H1 (cell line): ENCODE results near the gene CHSY3. TPM values are rescaled to one million over a fixed set of nuclear protein-coding genes. Genes with fewer than 3 reads are reported as not detected.

Source experiments
- CTCF ChIA-PET: fragments of 300-600 bp; sonication (Branson Sonifier 250); formaldehyde crosslinking; loops from one replicate; lab custom pipeline; 2021; ENCODE audit not compliant: partially characterized antibody; lab: Charles Lee
- POLR2A ChIA-PET: fragments of 300-600 bp; sonication (Branson Sonifier 250); formaldehyde crosslinking; loops from one replicate; lab custom pipeline; 2021; ENCODE audit warnings: inconsistent platforms; ENCODE audit not compliant: partially characterized antibody; lab: Charles Lee
- DNase-seq, 2 experiments: peaks; one replicate each; pipeline versions ENCODE4 v3.0.0 to v3.0.0-alpha.2; 2010 to 2022; ENCODE audit warnings: low spot score in 2 of 2, low read depth in 1 of 2, mixed read lengths in 1 of 2
- FAIRE-seq: peaks from 2 replicates; lab custom pipeline; 2011; peaks lifted over from hg19 to GRCh38; lab: Jason Lieb, UNC
- H2AFZ ChIP-seq: 2 replicates; pipeline ENCODE4 v1.8.1; 2012; ENCODE audit warnings: low read length, inconsistent platforms
- H2AK5ac ChIP-seq: 2 replicates; pipeline ENCODE4 v1.6.1; 2013; ENCODE audit warnings: low read depth, low read length
- H2BK120ac ChIP-seq: replicated peaks from 2 replicates; pipeline ENCODE3; 2013; ENCODE audit warnings: low read depth, low read length, inconsistent platforms
- H2BK12ac ChIP-seq: 2 replicates; pipeline ENCODE4 v1.6.1; 2013; ENCODE audit warnings: low read depth, low read length
- H2BK15ac ChIP-seq: 2 replicates; pipeline ENCODE4 v1.6.1; 2013; ENCODE audit warnings: low read length
- H2BK20ac ChIP-seq: 2 replicates; pipeline ENCODE4 v1.6.1; 2013; ENCODE audit warnings: low read length
- H2BK5ac ChIP-seq: 2 replicates; pipeline ENCODE4 v1.6.1; 2013; ENCODE audit warnings: low read depth, low read length
- H3K14ac ChIP-seq: 2 replicates; pipeline ENCODE4 v1.6.1; 2013; ENCODE audit warnings: inconsistent platforms; ENCODE audit not compliant: insufficient read length
- H3K18ac ChIP-seq: 2 replicates; pipeline ENCODE4 v1.6.1; 2013; ENCODE audit warnings: low read length; ENCODE audit errors: extremely low read depth
- H3K23ac ChIP-seq: 2 replicates; pipeline ENCODE4 v1.6.1; 2013; ENCODE audit warnings: inconsistent platforms; ENCODE audit not compliant: insufficient read length
- H3K23me2 ChIP-seq: 2 replicates; pipeline ENCODE4 v1.6.1; 2013; ENCODE audit warnings: low read depth, low read length
- H3K27ac ChIP-seq: 2 replicates; pipeline ENCODE4 v1.6.1; 2011; ENCODE audit warnings: low read depth, low read length, inconsistent platforms
- H3K27me3 ChIP-seq, 4 experiments: replicated peaks in 1 of 4; 1 replicate in 1 of 4; 2 replicates in 3 of 4; pipeline versions ENCODE4 v1.6.1 to v1.8.1; 2011 to 2013; ENCODE audit warnings: low read length in 3 of 4, mild to moderate bottlenecking in 3 of 4, inconsistent platforms in 2 of 4, mixed read lengths in 2 of 4, moderate library complexity in 1 of 4; ENCODE audit not compliant: control insufficient read depth in 3 of 4, insufficient read depth in 3 of 4; ENCODE audit errors: extremely low read depth in 1 of 4
- H3K36me3 ChIP-seq, 4 experiments: 2 replicates each; pipeline versions ENCODE4 v1.6.1 to v1.8.1; 2011 to 2013; ENCODE audit warnings: mild to moderate bottlenecking in 4 of 4, low read length in 3 of 4, moderate library complexity in 2 of 4, control low read depth in 1 of 4, inconsistent platforms in 1 of 4; ENCODE audit not compliant: insufficient read depth in 4 of 4, control insufficient read depth in 2 of 4
- H3K4ac ChIP-seq: replicated peaks from 2 replicates; pipeline ENCODE3; 2013; ENCODE audit warnings: low read length, low read depth, mixed read lengths, inconsistent platforms; ENCODE audit not compliant: insufficient read length
- H3K4me1 ChIP-seq, 4 experiments: replicated peaks in 1 of 4; 1 replicate in 1 of 4; 2 replicates in 3 of 4; pipeline versions ENCODE4 v1.6.1 to v1.8.1; 2011 to 2013; ENCODE audit warnings: low read length in 3 of 4, inconsistent platforms in 2 of 4, mixed read lengths in 1 of 4; ENCODE audit not compliant: insufficient read depth in 4 of 4, control insufficient read depth in 3 of 4
- H3K4me2 ChIP-seq, 2 experiments: 2 replicates each; pipeline versions ENCODE4 v1.6.1 to v1.8.1; 2011 to 2013; ENCODE audit warnings: low read depth in 2 of 2, low read length in 2 of 2, control low read depth in 1 of 2, inconsistent platforms in 1 of 2, mild to moderate bottlenecking in 1 of 2; ENCODE audit not compliant: insufficient read depth in 1 of 2
- H3K4me3 ChIP-seq, 4 experiments: fragments of 200-600, 300-600 bp in 1 of 4; sonication (generic), shearing (Covaris generic), sonication (Bioruptor Twin) in 1 of 4; 2 replicates each; pipeline versions ENCODE4 v1.5.1 to v1.8.1; 2011 to 2016; ENCODE audit warnings: low read length in 4 of 4, low read depth in 3 of 4, control low read depth in 2 of 4, inconsistent platforms in 2 of 4, mild to moderate bottlenecking in 2 of 4, mixed read lengths in 1 of 4, moderate library complexity in 1 of 4; ENCODE audit not compliant: insufficient read depth in 2 of 4; ENCODE audit errors: extremely low read depth in 1 of 4
- H3K56ac ChIP-seq: replicated peaks from 2 replicates; pipeline ENCODE3; 2013; ENCODE audit warnings: low read depth, mild to moderate bottlenecking, mixed read lengths, low read length, inconsistent platforms; ENCODE audit not compliant: insufficient read length
- H3K79me1 ChIP-seq: 2 replicates; pipeline ENCODE4 v1.6.1; 2013; ENCODE audit warnings: low read depth, low read length, control low read depth
- H3K79me2 ChIP-seq, 2 experiments: 2 replicates each; pipeline versions ENCODE4 v1.6.1 to v1.8.1; 2012 to 2013; ENCODE audit warnings: low read length in 2 of 2, mild to moderate bottlenecking in 2 of 2, inconsistent platforms in 1 of 2; ENCODE audit not compliant: insufficient read depth in 2 of 2, control insufficient read depth in 1 of 2
- H3K9ac ChIP-seq, 4 experiments: replicated peaks in 1 of 4; 1 replicate in 1 of 4; 2 replicates in 3 of 4; pipeline versions ENCODE4 v1.6.1 to v1.8.1; 2011 to 2013; ENCODE audit warnings: low read depth in 3 of 4, low read length in 3 of 4, control low read depth in 2 of 4, mild to moderate bottlenecking in 2 of 4, moderate library complexity in 2 of 4, inconsistent platforms in 1 of 4; ENCODE audit errors: extremely low read depth in 1 of 4
- H3K9me3 ChIP-seq, 2 experiments: 2 replicates each; pipeline versions ENCODE4 v1.6.1 to v1.8.1; 2012 to 2013; ENCODE audit warnings: mild to moderate bottlenecking in 2 of 2, moderate library complexity in 2 of 2, control low read depth in 1 of 2, inconsistent platforms in 1 of 2, low read depth in 1 of 2, low read length in 1 of 2, mixed read lengths in 1 of 2; ENCODE audit not compliant: insufficient read depth in 2 of 2
- H4K20me1 ChIP-seq, 2 experiments: replicated peaks in 1 of 2; 2 replicates each; pipeline versions ENCODE3 to v1.8.1; 2011 to 2013; ENCODE audit warnings: inconsistent platforms in 2 of 2, low read length in 2 of 2, mild to moderate bottlenecking in 1 of 2; ENCODE audit not compliant: insufficient read depth in 2 of 2, control insufficient read depth in 1 of 2
- H4K5ac ChIP-seq: 2 replicates; pipeline ENCODE4 v1.6.1; 2013; ENCODE audit warnings: low read length, low read depth, mixed read lengths, inconsistent platforms; ENCODE audit not compliant: insufficient read length
- H4K8ac ChIP-seq: 2 replicates; pipeline ENCODE4 v1.8.0; 2013; ENCODE audit warnings: mild to moderate bottlenecking, moderate library complexity, low read length, inconsistent platforms; ENCODE audit not compliant: insufficient read depth; ENCODE audit errors: extremely low read depth
- H4K91ac ChIP-seq: replicated peaks from 2 replicates; pipeline ENCODE3; 2013; ENCODE audit warnings: low read length, mixed read lengths, inconsistent platforms; ENCODE audit not compliant: insufficient read length
- ASH2L ChIP-seq: fragments of 200-600, 300-600 bp; sonication (generic); IDR thresholded peaks from one replicate; pipeline ENCODE4 v1.7.1; 2017; ENCODE audit warnings: low read length
- EZH2 ChIP-seq: fragments of 200-600 bp; sonication (generic); IDR thresholded peaks from 2 replicates; pipeline ENCODE4 v1.7.1; 2012; ENCODE audit warnings: low read depth, mild to moderate bottlenecking, moderate library complexity, low read length, inconsistent platforms; ENCODE audit not compliant: severe bottlenecking
- GABPA ChIP-seq: IDR thresholded peaks from 2 replicates; pipeline ENCODE4 v1.6.1; 2011; ENCODE audit warnings: mild to moderate bottlenecking, low read length, moderate library complexity, borderline replicate concordance; ENCODE audit not compliant: insufficient read depth
- HDAC6 ChIP-seq: IDR thresholded peaks from one replicate; pipeline ENCODE4 v1.7.1; 2012; ENCODE audit warnings: low read depth, mild to moderate bottlenecking, inconsistent platforms, low read length, moderate library complexity
- KDM4A ChIP-seq: IDR thresholded peaks from one replicate; pipeline ENCODE4 v1.7.1; 2012; ENCODE audit warnings: low read depth, mild to moderate bottlenecking, moderate library complexity, low read length, inconsistent platforms; ENCODE audit not compliant: severe bottlenecking
- MAFK ChIP-seq: IDR thresholded peaks from 2 replicates; pipeline ENCODE4 v1.6.1; 2012; ENCODE audit warnings: low read depth, mild to moderate bottlenecking, improper control_type of control experiment, low read length
- RAD21 ChIP-seq, 2 experiments: IDR thresholded peaks in 1 of 2; conservative IDR thresholded peaks in 1 of 2; 2 replicates each; pipeline ENCODE4 v1.6.1; 2011; ENCODE audit warnings: low read depth in 2 of 2, low read length in 2 of 2, improper control_type of control experiment in 1 of 2, inconsistent platforms in 1 of 2, mild to moderate bottlenecking in 1 of 2, moderate library complexity in 1 of 2
- RNF2 ChIP-seq: fragments of 200-900, 300-1000 bp; sonication (generic); IDR thresholded peaks from 2 replicates; pipeline ENCODE4 v1.7.1; 2016; ENCODE audit warnings: borderline replicate concordance, low read depth, mild to moderate bottlenecking, antibody characterized with exemption, low read length; ENCODE audit not compliant: poor library complexity, severe bottlenecking; ENCODE audit errors: missing control alignments
- RXRA ChIP-seq: IDR thresholded peaks from 2 replicates; pipeline ENCODE4 v1.6.1; 2011; ENCODE audit warnings: low read depth, mild to moderate bottlenecking, low read length, moderate library complexity; ENCODE audit not compliant: insufficient read depth
- WGBS, 2 experiments: shearing (Covaris generic) in 1 of 2; methylation state at CpG; one replicate each; pipeline versions ENCODE4 v1.1.6 to v1.1.7; 2013 to 2015; ENCODE audit warnings: low lambda C conversion rate in 2 of 2, mixed read lengths in 2 of 2, inconsistent platforms in 1 of 2, low coverage in 1 of 2, missing lambda C conversion rate in 1 of 2; ENCODE audit not compliant: insufficient replicate concordance in 2 of 2, insufficient coverage in 1 of 2, insufficient read length in 1 of 2; ENCODE audit errors: extremely low coverage in 1 of 2, missing lambda C conversion rate in 1 of 2; 5-methylcytosine and 5-hydroxymethylcytosine counted together
- polyA plus RNA-seq, 7 experiments: library from polyadenylated mRNA; depleted of rRNA in 3 of 7; stranded (reverse) in 5 of 7; unstranded in 2 of 7; fragments of >200 nt in 5 of 7; fragments of 200-250 nt in 2 of 7; gene quantifications; 1 replicate in 5 of 7; 2 replicates in 1 of 7; 4 replicates in 1 of 7; pipeline versions ENCODE4 v1.2.1 to v1.2.3, GENCODE V29; 2011 to 2013; ENCODE audit warnings: missing spikeins in 2 of 7, mixed read lengths in 2 of 7
- total RNA-seq: library from RNA; stranded (reverse); fragmentation: NEBNext Ultra II Directional; extraction: Animal tissue kit (Norgen Biotek cat#: 25700); gene quantifications from 2 replicates; pipeline ENCODE4 v1.2.1, GENCODE V29; 2021

CHSY3 gene
- total and polyA plus RNA-seq, 2 of the 8 experiments (the other 6 are each of a cell fraction or from before 2014, with no cell fraction given), result 0.24 to 1.8 TPM

DNA sequence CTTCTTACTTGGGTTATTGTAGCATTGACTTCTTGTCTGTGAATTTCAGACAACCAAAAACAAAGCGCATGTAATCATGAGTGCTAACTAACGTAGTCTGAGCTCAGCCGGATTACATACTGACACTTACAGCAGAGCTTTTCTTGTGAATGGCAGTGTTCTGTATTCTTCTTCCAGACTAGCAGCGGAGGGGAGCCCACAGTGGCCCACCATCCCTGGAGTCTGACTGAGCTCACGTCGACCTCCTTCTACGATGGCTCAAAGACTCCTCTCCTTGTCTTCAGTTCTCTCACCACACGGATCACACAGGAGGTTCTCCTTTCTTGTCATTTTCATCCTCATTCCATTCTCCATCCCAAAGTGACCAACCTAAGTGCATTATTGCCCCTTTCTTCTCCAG is 211.4 kb downstream of the CHSY3 start:
- 88% methylated on average over 8 of the region's 8 CpGs; no CpG with 5 or more reads in 1 of the 2 experiments for WGBS, 2 experiments
- no peak overlapping the region for H2BK20ac ChIP-seq
- H3K27me3 ChIP-seq, result peaks cover 0 to 1% (median 0%) of the 10 kb centered on the region in 4 experiments; a peak in 1 of 7 replicates
- H3K14ac ChIP-seq, result no peak overlapping the region
- H3K4ac ChIP-seq, result no peak overlapping the region
- no peak overlapping the region for H2BK120ac ChIP-seq
- H3K4me2 ChIP-seq, result no peak overlapping the region
- no peak for DNase-seq
- no peaks in the 10 kb centered on the region for H3K79me2 ChIP-seq
- H2AFZ ChIP-seq, result no peak overlapping the region
- H2AK5ac ChIP-seq, result no peak overlapping the region
- H3K4me1 ChIP-seq, result no peaks in the 10 kb centered on the region
- no peak overlapping the region for H3K27ac ChIP-seq
- H3K36me3 ChIP-seq, result no peaks in the 10 kb centered on the region
- no peak overlapping the region for H4K8ac ChIP-seq
- H3K23ac ChIP-seq, result no peak overlapping the region
- POLR2A ChIA-PET, result no interaction called here
- H3K9me3 ChIP-seq, result no peaks in the 10 kb centered on the region
- no peak overlapping the region for H3K9ac ChIP-seq
- H4K91ac ChIP-seq, result no peak overlapping the region
- H3K4me3 ChIP-seq, result no peak overlapping the region
- H3K18ac ChIP-seq, result no peak overlapping the region
- no peaks in the 10 kb centered on the region for H4K20me1 ChIP-seq
- H2BK12ac ChIP-seq, result no peak overlapping the region
- no peak overlapping the region for H2BK5ac ChIP-seq
- H2BK15ac ChIP-seq, result no peak overlapping the region
- no peak for FAIRE-seq
- H3K56ac ChIP-seq, result no peak overlapping the region
- no peaks in the 10 kb centered on the region for H3K23me2 ChIP-seq
- CTCF ChIA-PET, result interaction anchor here (0.7 to 1.7 kb wide), 5 partner anchors 8 to 994 kb away, joined by 3 to 8 read pairs (median 3); no protein-coding TSS in a partner anchor
- H3K79me1 ChIP-seq, result no peaks in the 10 kb centered on the region
- no peak overlapping the region for H4K5ac ChIP-seq
- TF ChIP-seq KDM4A (no peak), RNF2 (no peak), GABPA (no peak), RXRA (no peak), RAD21 (IDR thresholded peaks at IDR 0.05 in 1 of 2, conservative IDR thresholded peaks at IDR 0.05 in 1 of 2; ENCODE audit: low read depth in 2 of 2, low read length in 2 of 2) (no peak), HDAC6 (no peak), MAFK (no peak), ASH2L (no peak), EZH2 (no peak)
